HK-2 (cell line): ENCODE results near the gene CAMTA2.

Experiments used
- DNase-seq: peaks from one replicate; pipeline ENCODE4 v3.0.0-alpha.2; 2018; ENCODE audit not compliant: unreplicated experiment

The CAMTA2 gene

DNA sequence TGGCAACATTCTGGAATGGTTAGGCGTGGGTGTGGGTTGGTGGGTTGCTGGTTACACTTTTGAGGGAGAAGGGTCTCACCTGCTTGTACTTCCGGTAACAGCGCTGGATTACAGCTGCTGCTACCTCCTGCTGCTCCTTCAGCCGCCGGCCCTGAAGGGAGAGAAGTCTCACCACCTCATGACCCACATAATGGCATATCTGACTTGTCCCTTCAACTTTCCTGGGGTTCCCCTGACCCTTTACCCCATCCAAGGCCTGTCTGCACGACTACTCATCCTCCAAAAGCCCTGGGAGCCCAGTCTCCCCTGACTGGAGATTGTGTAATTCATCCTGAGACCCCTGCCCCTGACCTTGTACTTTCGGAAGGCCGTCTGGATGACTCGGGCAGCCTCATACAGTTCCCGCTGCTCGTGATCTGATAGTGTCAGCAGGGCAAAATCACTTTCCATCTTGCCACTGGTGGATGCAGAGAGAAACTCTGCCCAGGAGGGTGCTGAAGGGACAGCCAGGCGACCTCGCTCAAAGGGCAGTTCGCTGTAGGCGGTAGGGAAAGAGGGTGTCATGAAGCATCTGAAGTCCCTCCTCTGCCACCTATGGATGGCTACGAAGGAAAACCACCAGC, 17.8 kb downstream of the CAMTA2 start:
- peak; percentile 48 for DNase-seq

DNA sequence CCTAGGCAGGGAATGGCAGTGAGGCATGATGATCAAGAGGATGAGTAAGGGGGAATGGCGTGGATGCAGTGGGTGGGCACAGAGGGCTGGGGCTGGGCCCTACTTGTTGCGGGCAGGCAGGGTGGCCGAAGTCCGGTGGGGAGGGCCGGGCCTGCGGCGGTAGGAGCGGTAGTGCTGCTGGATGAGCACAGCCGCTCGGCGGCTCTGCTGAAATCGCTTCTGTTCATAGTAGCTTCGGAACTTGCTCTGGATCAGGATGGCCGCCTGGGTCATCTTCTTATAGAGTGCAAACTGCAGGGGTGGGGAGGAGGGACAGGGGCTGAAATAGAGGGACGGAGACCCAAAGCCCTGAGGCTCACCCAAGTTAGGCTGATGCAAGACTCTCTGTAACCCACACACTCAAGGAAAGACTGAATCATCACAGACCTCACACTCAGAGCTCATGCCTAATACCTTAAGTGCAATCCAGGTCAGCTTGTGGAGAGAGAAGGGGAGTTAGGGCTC, 18.4 kb downstream of the CAMTA2 start:
- peak; percentile 83 for DNase-seq

DNA sequence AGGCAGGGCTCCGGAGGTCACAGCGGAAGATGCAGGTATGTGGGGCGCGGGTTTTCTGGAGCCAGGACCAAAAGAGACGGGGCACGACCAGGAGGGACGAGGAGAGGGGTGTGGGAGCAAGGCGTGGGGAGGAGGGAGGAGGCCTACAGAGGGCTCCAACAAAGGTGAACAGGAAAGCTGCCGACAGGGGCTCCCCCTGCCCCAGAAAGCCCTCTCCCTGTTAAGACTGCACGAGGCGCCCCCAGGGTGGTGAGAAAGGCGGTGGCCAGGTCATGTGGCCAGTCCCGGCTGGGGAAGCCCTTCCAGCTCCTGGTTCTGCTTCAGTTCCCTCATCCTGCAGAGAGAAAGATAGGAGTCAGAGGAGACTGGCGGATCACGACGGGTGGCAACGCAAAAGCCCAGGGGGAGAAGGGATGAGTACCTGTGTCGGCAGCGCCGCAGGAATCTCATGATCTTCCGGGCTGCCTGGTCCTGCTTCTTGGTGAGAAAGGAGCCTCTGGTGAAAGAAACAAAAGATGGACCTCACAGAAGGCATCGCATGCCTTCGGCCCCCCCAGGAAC, 18.9 kb downstream of the CAMTA2 start:
- DNase-seq = peak; percentile 74

DNA sequence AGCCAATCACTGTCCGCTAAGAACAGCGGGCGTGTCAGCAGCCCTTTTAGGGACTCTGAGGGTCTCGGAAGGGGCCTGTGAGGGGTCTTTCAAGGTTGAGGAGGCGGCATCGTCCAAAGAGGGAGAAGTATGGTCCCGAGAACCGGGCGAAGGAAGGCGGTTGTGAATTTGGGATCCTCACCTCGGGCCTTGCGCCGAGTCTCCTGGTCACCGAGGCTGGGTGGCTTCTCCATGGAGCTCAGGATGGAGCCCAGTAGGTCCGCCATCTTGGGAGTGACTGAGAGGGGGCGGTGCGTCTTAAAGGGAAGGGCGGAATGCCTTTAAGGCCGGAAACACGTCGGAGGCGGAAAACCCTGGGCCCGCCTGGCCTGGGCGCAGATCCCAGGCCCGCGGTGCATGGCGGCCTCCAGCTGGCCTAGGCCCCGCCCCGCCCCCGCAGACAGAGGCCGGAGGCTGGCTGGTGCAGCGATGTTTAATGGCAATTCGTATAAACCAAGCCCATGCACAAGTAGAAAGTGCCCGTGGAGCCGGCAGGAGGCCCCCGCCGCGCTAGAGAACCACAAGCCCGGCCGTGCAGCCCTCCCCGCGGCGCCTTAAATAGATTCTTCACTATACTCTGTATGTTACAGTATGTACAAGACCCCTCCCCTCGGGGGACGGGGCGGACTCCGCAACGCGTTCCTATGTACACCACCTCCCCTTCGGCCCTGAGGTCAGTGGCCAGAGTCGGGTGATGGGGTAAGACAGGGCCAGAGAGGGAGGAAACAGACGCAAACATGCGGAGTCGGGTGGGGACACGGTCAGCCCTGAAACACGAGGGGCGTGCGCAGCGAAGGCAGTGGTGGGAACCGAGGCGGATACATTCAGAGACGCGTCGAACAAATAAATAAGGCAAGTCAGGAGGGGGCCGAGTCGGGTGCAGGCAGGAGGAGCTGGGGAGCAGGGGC, 19.7 kb downstream of the CAMTA2 start, which contains the start of gene SPAG7:
TSS of gene SPAG7 (minus strand) at position 279 of the 947 bp plus-strand sequence. CDS start at position 266, 13 bp downstream.
- peak; percentile 96 for DNase-seq

DNA sequence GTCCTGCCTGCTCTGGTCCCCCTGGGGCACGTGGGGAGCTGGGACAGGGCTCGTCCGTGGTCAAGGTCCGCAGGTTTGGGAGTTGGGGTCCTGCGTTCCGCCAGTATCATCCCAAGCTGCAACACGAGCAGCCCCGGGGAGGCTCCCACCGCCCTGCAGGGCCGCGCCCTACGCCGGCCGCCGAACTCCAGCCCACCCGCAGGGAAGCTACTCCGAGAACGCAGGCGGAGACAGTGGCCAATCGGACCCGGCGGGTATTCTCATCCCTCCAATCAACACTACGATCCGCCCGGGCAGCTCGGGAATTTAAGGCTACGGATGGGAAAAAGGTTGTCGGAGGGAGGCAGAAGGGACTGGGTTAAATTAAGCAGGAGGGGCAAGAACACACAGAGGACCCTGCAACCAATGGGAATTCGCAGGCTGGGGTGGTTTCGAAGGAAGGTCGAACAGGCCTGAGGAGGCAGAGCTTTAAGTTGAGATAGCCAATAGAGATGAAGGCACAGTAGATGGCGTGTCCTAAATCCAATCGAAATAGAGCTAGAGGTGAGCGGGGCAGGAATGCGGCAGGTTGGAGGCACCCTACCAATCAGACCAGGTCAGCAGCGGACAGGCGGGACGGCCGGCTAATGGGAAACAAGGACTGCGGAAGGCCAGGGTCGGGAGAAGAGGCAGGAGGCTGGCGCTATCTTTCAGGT, 20.5 kb downstream of the CAMTA2 start:
- DNase-seq = peak; percentile 99

DNA sequence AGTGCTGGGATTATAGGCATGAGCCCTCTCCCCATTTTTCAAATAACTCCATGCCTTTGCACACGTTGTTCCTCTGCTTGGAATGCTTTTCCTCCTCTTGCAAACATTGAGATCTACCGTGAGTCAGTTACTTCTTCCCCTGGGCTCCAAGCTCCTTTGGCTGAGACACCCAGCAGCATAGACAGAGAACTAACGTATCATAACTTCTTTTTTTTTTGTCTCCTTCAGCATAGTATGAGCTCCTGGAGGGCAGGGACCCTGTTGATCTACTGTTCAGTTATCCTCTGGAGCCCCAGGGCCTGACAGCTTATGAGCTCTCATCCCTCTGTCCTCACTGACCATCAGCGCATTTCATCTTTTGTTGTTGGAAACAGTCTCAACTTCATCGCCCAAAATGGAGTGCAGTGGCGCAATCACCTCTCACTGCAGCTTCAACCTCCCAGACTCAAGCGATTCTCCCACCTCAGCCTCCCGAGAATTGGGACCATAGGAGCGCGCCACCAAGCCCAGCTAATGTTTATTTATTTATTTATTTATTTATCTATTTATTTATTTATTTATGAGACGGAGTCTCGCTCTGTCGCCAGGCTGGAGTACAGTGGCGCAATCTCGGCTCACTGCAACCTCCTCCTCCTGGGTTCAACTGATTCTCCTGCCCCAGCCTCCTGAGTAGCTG, 22.0 kb downstream of the CAMTA2 start:
- DNase-seq = no peak

DNA sequence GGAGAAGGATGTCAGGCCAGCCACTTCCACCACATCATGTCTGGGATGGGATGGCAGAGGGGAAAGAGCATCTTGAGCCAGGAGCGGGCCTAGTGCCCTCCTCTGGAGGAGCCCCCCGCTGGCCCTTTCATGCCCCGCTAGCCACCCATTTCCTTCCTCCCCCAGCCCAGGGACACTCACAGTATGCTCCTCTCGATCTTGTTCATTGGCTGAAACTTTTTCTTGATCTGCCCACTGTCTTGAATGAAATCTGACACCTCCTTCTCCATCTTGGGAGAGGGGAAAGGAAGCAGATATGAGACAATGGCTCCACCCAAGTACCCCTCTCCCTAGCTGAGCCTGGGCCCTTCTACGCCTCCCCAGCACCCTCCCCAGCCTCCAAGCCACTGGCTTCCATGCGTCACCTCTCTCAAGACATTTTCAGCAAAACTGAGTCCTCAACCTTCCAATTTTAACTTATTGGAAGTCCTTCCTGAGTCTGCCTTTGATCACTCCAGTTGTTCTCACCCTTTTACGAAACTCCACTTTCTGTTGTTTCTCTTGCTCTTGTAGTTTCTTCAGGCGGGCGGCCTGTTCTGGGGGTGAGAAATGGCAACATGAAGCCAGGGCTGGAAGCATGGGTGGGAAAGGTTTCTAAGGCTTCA, 27.1 kb downstream of the CAMTA2 start:
- no peak for DNase-seq

DNA sequence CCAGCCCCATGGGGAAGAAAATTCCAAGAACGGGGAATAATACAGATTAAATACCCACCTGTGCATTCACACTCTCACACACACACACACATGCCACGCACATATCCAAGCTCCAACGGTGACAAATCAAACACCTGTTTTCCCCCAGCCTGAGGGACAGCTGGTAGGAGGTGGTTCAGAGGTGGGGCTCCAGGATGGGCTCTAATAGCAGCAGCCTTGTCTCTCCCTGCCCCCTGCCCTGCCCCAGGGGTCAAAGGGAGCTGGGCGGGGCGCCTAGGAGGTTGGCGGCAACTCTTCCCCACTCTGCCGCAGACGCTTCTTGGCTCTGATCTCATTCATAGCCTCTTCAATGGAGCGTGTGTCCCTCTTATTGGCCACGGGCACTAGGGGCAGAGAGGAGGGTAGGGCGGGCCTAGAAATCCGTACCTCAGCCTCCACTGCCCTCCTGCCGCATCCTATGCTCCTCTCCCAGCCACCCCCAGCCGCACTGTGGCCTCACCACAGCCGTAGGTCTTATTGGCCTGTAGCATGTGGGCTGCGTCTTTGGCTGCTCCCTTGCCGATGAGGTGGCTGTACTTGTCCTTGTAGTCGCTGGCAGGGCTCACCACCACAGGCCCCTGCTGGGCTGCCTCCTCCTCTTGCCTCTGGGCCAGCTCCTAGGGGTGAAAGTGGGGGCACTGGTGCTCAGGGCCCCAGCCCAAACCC, 28.1 kb downstream of the CAMTA2 start:
- DNase-seq = no peak

DNA sequence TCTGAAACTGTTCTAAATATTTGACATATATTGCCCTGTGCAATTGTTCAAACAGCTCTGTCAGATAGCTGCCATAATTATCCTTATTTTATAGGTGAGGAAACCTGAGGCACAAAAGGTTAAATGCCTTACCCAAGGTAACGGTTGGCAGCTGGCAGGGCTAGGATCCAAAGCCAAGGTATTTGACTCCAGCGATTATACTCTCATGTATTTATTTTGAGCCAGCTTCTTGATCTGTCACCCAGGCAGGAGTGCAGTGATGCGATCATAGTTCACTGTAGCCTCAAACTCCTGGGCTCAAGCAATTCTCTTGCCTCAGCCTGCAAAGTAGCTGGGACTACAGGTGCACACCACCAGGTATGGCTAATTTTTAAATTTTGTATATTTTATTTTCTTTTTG, 29.4 kb downstream of the CAMTA2 start:
- no peak for DNase-seq

DNA sequence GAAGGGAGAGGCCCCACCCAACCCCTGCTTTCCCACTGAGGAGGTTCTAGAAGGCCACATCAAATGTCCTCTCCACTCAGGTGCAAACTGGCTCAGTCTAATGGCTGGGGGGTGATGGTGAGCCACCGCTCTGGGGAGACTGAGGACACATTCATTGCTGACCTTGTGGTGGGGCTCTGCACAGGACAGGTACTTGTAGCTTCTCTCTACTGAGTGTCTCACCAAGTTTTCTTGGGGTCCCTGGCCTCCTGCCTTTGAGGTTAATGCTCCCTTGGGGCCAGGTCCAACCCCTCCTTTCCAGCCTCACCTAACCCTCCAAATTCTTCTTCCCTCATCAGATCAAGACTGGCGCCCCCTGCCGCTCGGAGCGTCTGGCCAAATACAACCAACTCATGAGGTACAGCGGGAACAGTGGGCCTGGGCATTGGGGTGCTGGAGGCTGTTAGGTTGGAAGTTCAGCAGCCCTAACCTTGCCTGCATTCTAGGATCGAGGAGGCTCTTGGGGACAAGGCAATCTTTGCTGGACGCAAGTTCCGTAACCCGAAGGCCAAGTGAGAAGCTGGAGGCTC, 30.9 kb downstream of the CAMTA2 start:
- DNase-seq = no peak

DNA sequence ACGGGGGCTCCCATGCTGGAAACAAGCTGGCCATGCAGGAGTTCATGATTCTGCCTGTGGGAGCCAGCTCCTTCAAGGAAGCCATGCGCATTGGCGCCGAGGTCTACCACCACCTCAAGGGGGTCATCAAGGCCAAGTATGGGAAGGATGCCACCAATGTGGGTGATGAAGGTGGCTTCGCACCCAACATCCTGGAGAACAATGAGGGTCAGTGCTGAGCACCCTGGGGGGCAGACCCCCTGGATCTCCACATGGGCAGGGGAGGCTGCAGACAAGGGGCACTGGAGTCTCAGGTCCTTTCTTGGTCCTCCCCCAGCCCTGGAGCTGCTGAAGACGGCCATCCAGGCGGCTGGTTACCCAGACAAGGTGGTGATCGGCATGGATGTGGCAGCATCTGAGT, 32.4 kb downstream of the CAMTA2 start:
- no peak for DNase-seq

DNA sequence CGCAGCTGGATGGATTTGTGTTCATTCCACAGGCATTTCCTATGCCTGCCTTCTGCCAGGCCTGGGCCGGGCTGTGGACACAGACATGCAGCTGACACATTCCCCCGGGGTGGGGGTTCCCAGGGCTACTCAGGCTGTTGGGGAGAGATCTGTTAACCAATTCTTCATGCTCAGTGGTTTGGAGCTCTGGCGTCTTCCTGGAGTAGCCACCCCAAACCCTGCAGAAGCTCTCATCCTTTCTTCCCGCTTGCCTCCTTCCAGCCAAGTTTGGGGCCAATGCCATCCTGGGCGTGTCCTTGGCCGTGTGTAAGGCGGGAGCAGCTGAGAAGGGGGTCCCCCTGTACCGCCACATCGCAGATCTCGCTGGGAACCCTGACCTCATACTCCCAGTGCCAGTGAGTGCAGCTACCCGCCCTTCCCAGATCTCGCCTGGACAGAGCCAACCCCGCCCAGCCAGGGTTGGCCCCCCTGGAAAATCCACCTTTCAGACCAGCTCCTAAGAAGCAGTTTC, 34.0 kb downstream of the CAMTA2 start:
- peak; percentile 80 for DNase-seq

DNA sequence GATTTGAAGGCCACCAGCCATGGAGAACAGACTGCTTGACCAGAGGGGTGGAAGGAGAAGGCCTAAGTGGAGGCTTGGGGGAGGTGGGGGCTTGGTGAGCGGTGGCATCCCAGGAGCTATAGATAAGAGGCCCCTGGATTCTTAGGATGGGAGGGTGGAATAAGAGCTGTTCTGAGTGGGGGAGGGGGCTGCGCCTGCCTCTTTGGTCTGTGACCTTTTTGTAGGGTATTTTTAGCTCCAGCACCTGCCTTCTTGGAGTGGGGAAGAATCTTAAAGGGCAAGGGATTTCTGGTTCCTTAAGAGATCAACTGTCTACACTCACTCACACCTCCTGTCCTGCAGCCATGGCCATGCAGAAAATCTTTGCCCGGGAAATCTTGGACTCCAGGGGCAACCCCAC, 36.0 kb downstream of the CAMTA2 start:
- DNase-seq = no peak

DNA sequence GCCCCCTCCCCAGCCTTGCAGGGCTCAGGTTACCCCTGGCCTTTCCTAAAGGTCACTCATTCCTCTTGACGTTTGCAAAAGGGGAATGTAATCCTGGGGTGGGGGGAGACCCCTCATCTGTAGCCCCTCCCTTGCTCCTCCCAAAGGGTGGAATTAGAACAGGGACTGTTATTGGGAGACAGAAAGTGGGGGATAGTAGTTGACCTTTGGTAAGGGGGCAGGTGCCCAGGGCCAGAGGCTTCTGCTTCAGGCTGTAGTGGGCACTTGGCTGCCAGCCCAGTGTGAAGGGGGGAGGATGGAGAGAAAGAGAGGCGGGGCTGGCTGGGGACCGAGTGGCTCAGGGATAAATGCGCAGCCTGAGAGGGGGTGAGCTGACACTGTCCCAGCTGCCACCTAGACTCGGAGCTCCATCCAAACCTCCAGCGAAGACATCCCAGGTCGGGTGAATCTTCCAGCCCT, 36.7 kb downstream of the CAMTA2 start, which contains the start of gene ENO3:
TSS of gene ENO3 (plus strand) at position 374 of the 459 bp plus-strand sequence. CDS start 711 bp downstream, outside the sequence.
- DNase-seq = peak; percentile 50

DNA sequence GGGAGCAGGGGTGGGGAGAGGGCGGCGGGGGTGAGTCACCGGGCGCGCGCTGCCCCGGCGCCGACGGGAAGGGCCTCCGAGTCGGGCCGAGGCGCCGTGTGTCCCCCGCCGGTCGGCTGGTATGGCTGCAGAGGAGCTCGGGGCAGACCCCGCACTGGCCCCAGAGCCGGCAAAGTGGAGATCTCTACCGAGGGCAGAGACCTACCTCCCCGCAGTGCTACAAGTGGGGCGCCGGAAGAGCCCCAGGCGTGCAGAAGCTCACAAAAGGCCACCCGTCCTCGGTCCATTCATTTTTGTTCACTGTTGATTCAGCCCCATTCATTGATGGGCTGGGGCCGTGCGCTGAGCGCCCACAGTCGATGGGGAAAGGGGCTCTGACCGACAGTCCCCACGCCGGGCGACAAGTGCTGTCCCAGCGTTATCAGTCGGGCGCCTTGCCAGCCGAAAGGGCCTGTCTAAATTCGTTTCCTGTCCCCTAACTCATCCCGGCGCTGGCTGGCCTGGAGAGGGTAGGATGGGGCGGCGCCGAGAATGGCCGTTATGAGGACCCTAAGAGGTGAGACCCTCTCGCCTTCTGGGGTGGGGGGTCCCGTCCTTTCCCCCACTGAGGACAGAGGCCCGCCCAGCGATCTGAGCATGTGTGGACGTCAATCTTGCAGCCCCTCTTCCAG, 37.3 kb downstream of the CAMTA2 start:
- no peak for DNase-seq

DNA sequence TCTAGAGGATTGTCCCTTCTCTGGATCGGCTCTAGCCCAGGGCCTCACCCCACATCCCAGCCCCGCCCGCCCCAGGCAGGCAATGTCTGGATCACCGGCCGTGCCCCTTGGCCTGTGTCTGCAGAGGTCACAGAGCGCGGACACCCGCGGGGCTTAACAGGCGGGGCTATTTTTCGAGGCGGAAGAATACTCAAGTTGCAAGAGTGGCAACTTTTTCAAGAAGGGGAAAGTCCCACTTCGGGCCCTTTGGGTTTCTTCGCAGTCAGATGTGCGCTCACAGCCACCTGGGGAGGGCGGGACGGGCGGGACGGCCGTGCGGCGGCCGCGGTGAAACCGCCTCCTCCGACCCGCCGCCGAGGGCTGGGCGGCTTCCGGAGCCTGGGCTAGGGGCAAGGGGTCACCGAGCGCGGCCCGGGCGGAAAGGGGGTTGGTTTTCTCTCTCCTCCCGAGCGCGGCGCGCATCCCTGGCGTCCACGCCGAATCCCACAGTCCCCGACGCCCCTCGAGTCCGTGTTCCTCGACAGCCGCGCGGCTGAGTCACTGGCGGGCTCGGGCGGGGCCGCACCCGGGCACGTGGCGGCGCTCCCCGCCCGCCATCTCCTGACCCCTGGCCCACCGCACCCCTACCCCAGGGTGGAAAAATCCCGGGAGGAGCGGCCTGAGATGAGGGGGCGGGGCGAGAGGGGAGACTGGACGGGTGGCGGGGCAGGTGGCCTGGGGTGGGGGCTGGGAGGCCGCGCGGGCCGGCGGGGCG, 38.0 kb downstream of the CAMTA2 start:
- peak; percentile 89 for DNase-seq

DNA sequence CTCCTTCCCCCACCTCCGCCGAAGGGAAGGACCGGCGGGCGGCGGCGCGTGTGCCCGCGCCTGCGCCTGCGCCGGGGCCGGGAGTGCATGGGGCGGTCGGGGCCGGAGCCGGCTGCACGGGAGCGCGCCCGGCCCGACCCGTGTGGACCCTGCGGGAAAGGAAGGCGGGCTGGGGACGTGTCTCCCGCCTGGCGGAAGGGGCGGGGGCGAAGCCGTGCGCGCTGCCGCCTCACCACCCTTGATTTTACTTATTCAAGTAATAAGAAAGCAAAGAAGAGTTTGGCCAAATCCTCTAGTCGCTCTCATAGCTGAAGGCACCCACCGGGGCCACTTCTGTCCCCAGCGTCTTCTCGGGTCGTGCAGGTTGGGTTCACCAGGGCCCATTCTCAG, 38.5 kb downstream of the CAMTA2 start:
- DNase-seq = peak; percentile 79
